H1 (cell line): ENCODE data around the gene WDR1. TPM values are rescaled to one million over a fixed set of nuclear protein-coding genes. Genes with fewer than 3 reads are reported as not detected.

Experiments used
- BCL11A ChIP-seq, 2 experiments: IDR thresholded peaks; one replicate each; pipeline ENCODE4 v1.6.1; 2011; ENCODE audit warnings: low read depth in 2 of 2, low read length in 2 of 2, mild to moderate bottlenecking in 2 of 2
- CBX8 ChIP-seq: fragments of 300-800, 300-1000 bp; sonication (generic); IDR thresholded peaks from 2 replicates; pipeline ENCODE4 v1.7.1; 2016; ENCODE audit warnings: low read depth, low read length, borderline replicate concordance
- TBP ChIP-seq: IDR thresholded peaks from 2 replicates; pipeline ENCODE4 v1.6.1; 2011; ENCODE audit warnings: low read depth, low read length, improper control_type of control experiment
- USF2 ChIP-seq: IDR thresholded peaks from 2 replicates; pipeline ENCODE4 v1.6.1; 2011; ENCODE audit warnings: low read length, improper control_type of control experiment
- polyA plus RNA-seq, 7 experiments: library from polyadenylated mRNA; depleted of rRNA in 3 of 7; stranded (reverse) in 5 of 7; unstranded in 2 of 7; fragments of >200 nt in 5 of 7; fragments of 200-250 nt in 2 of 7; gene quantifications; 1 replicate in 5 of 7; 2 replicates in 1 of 7; 4 replicates in 1 of 7; pipeline versions ENCODE4 v1.2.1 to v1.2.3, GENCODE V29; 2011 to 2013; ENCODE audit warnings: missing spikeins in 2 of 7, mixed read lengths in 2 of 7
- total RNA-seq: library from RNA; stranded (reverse); fragmentation: NEBNext Ultra II Directional; extraction: Animal tissue kit (Norgen Biotek cat#: 25700); gene quantifications from 2 replicates; pipeline ENCODE4 v1.2.1, GENCODE V29; 2021

Gene WDR1
- total and polyA plus RNA-seq, 2 of the 8 experiments (the other 6 are each of a cell fraction or from before 2014, with no cell fraction given) = 315 to 377 TPM

DNA sequence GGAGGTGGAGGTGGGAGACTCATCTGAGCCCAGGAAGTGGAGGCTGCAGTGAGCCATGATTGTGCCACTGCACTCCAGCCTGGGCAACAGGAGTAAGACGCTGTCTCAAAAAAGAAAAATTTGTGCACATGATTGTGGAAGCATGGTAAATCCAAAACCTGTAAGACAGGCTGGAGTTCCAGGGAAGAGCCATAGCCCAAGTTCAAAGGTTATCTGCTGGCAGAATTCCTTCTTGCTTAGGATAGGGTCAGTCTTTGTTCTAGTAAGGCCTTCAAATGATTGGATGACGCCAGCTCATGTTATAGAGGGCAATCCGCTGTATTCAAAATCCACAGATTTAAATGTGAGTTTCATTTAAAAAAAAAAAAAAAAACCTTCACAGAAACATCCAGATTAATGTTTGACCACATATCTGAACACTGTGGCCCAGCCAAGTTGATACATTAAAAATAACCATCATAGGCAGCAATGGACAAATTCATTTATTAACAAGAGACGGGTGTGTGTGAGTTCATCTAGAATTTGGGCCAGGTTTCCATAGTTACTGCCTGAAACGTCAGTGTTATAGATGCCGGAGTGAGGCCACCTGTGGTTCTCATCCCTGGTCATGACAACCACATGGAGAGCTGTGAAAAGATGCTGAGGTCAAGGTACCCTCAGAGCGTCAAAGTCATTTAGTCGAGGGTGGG, 60.1 kb downstream of the WDR1 start (continued):
- TF ChIP-seq CBX8 (no peak), BCL11A (IDR thresholded peaks at IDR 0.05; ENCODE audit: low read depth in 2 of 2, low read length in 2 of 2) (no peak), TBP (no peak), USF2 (no peak)
